Bone marrow (tissue), 2 donors: ENCODE results near the gene CLTRN.
"Not testable (repeated sequence)": the region's sequence is repeated elsewhere in the genome, so short reads cannot be mapped to it uniquely, and the experiment has no call there.

Experiments used
- DNase-seq, 2 donors: peaks; one replicate each; lab custom pipeline; 2025; lab: John Stamatoyannopoulos, UW

Gene CLTRN

DNA sequence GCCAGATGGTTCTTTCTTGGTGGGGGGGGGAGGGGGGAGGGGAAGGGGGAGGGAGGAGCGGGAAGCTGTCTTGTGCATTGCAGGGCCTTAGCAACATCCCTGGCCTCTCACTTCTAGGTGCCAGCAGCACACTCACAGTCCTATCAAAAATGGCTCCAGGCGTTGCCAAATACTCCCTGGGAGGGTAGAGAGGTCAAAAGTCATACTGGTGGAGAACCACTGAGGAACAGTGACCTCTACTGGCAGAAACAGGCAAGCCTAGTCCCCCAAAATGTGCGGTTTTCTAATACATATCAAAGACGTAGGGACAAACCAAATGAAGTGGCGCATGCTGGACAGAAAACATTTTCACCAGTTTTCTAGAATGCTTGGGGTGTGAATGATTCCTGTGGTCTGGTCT, 17.1 kb downstream of the CLTRN start:
- DNase-seq: not testable (repeated sequence)

DNA sequence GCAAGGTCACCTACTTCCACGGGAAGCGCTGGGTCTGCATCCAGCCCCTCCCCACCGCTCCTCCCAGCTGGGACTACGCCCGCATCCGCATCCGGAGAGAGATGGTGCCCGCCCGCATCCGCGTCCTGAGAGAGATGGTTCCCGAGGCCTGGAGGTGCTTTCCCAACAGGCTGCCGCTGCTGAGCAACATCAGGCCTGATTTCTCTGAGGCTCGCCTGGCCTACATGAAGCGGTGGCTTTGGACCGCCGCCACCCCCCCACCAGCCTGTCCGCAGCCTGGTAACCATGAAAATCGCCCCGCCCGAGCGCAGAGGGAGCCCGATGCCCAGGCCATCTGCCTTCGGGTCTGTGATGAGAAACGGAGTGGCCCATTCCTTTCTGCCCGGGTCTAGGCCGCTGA, 18.1 kb downstream of the CLTRN start:
- DNase-seq: no peak

DNA sequence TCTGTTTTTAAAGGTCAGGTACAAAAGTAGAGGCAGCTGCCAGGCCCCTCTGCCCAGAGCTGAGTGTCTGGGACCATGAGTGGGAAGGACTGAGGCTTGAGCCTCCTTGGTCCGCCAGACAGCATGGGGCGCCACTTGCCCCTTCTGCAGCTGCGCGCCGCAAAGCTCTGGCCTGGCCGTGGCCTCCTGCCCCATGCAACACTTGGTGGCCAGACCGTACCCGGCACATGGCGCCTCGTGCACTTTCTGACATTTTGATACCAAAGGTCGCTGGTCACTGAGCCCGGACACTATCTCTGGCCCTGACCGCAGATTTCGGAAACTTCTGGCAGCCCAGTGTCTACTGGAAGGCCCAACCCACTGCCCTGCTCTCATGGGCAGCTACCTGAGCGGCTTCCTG, 18.6 kb downstream of the CLTRN start:
- DNase-seq: no peak

DNA sequence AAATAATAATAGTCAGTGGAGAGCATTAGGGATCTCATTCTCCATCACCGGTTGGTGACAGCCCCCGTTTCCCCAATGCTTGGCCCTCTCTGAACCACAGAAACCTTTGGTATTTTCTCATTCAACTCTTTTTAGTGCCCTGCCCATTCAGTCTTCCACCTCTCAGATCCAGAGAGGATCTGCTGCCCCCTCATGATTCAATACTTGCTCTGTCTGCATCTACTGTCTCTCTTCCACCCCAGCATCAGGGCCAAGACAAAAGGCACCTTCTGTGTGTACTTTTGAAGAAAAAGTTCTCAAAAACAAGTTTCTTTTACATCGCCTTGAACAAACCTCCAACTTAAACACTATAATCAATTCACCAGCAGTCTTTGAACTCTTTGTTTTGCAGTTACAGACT, 19.3 kb downstream of the CLTRN start:
- no peak for DNase-seq

DNA sequence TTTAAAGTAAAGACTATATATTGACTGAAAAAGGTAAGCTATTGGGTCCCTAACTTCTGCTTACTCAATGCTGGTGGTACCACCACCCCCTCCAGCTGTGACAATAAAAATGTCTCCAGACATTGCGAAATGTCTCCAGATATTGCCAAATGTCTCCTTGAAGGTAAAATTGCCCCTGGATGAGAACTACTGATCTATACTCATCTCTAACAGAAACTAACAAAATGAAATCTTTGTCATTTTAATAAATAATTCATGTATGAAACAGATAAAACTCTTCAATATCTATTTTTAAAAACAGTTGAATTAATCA, 20.1 kb downstream of the CLTRN start:
- no peak for DNase-seq

DNA sequence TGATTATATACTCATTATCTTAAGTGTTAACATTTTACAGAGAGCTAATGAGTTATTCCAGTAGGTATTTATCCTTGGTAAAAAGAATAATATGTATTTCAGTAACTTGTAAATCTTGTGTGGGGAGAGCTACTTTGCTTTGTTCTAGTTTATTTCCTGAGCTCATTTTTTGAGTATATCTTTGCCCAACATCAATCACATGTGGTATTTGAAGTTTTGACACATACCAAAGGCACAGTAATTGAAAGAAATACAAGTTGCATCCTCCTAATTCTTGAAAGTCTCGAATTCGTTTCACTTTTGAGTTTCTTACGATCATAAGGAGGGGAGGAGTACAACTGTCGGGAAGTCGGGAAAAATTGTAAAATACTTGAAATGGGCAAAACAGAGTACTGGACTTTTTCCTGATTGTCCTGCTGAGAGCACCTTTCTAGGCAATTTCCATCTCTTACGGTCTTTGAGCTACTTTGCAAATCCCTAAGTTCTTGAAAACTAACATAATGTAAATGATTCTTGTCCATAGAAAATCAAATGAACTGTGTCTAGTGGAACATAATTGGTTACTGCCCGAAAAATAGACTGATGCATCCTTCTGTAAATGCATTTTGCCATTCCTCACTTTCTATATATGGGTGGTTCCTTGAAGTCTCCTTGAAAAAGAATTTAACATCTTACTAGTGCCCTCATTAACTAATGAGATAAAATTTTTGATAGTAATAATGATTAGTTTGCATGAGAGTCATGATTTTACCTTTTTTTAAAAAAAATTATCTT, 20.6 kb downstream of the CLTRN start:
- DNase-seq: no peak

DNA sequence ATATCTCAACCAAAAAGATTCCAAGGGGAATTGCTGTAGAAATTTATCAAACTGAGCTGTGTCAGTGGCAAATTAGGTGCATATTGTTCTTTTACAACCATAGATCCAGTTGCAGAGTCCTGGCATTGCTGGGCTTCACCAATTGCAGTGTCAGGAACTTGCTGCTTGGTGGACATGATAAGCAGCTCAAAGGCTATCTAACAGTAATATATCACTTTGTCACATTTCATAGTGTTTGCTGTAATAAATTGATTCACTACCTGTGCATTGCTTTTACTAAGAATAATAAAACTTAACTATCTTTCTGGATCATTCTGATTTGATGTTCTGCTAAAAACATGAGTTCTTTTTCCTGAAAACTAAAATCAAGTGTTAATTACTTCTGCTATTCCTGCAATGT, 33.0 kb downstream of the CLTRN start:
- no peak for DNase-seq

DNA sequence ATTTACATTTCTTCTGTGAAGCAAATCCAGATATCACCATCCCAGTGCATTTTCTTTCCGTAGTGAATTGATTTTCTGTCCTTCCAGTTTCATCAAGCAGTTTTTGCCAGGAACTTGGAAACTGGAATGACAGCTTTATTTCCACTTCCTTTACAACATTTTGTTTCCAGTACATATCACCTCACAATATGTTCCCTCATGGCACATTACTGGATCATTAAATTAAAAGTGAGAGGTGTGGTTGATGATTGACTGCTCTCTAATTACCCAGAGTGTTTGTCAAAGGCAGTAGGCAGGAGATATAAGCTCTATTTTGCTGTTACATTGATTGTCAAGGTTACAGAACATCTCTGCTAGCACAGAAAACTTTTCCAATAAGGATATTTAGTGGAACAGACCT, 41.6 kb downstream of the CLTRN start:
- no peak for DNase-seq

DNA sequence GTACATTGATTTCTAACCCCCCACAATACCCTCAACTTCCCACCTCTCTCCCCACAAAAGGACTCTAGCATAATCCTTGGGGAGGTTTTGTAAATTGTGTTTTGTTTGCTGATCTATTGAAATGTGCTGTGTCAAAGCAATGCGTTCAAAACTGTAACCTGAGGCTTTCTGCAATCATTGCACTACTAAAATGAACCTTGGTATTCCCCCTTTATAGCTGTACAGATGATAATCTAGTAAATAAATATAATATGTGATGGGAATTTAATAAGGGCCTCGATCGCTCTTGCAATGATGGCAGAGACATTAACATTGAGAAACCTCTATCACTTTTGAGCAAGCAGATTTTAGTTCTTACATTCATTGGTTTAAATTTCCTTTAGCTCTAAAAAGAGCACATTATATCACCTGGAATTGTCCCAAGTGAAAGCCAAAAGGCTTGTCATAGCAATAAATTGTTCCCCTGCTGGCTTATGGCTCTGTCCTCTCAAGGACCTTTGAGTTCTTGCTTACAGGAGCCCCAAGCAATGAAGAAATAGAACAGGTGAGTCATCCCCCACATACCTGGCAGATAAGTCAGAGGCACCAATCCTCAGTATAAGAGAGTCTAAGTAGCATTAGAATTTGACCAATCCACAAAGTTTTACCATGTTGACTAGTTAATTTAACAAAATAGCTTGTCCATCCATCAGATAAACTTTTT, 45.4 kb downstream of the CLTRN start:
- no peak for DNase-seq

DNA sequence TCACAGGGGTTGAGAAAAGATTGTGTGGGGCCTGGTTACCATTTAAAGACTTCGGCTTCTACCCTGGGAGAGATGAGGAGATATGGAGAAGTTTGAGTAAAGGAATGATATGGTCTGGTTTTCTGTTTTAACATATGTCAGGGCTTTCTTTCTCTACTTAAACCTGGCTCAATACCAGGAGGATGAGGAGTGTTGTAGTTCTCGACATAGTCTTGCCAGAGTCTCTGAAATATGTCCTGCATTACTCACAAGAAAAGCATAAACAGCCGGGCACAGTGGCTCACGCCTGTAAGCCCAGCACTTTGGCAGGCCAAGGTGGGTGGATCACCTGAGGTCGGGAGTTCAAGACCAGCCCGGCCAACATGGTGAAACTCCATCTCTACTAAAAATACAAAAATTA, 47.5 kb downstream of the CLTRN start:
- no peak for DNase-seq

DNA sequence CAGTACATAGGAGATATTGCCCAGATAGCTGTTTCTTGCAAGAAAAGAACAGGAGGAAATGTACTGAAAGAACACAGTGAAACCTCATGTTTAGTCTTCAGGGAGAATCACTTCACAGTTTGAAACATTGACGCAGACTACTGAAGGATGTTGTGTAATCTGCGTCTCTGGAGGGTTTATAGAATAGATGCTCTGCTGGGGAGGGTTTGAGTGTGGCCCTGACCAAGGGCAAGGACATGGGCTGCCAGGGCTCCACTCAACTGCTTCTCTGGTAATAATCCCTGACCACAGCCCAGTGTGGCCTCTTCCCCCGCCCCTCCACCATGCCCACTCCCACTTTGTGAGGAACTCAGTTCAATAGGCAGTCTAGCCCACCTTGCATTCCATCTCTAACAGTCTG, 48.1 kb downstream of the CLTRN start:
- no peak for DNase-seq

DNA sequence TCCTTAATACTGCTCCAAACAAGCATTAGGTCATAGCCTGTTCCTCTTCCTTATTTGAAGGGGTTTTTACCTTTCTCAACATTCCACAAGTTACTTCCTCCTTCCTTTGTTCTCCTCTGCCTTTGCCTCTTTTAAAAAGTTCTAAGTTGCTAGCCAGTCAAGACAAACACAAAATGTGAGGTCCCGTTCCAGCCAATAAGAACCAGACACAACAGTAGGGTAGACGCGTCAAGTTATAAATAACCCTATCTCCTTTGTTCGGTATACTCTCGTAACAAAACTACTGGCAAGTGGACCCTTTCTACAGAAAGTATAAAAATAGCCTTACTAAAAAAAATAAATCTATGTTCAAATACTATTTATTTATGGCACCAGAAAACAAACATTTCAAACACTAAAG, 57.5 kb downstream of the CLTRN start:
- no peak for DNase-seq

DNA sequence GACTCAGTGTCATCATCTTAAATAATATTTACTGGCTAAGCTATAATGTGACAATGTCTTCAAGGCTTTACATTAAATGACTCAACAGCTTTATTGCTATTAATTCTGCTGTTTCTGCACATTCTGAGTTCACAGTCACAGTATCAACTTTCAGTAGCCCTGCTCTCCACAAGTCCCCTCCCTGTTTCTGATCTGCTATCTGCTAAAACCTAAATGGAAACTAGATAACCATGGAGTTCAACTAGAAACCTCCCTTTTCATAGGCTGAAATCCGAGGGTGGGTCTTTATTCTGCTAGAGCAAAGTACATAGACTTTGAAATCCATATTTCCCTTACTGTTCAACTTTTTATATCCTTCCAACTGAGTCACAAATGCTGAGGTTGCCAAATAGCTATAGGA, 58.5 kb downstream of the CLTRN start:
- no peak for DNase-seq

DNA sequence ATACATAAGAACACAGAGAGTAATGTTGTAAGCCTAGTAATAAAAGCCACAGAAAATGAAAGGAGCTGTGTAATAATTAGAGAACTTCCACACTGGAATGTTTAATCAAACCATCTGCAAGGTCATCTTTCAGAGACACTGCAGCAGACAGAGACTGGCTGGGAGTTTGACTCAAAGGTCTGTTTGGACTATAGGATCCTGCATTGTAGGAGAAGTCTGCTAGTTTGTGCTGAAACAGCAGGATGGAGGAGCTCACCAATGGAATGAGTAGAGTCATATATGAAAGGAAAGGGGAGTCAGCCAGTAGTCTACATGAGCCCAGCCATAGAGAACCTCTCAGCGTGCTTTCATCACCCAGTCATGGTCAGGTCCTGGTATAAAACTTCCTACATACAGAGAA, 59.4 kb downstream of the CLTRN start:
- DNase-seq: no peak

DNA sequence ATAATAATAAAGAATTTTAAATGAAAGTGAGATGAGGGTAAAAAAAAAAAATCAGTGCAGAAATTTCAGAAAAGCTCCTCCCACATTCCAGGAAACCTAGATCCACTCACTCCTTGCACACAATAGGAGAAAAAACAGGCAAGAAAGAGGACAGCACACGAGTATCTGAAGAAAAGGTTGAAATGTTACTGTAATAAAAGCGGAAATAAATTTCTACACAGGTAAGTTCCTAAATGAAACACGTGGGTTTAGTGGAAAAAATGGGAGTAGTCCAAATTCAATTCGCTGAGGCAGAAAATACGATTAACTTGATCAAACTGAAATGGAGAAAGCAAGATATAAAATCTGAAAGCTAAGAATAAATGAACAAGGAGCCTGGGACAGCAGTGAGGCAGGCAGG, 61.8 kb downstream of the CLTRN start:
- no peak for DNase-seq

DNA sequence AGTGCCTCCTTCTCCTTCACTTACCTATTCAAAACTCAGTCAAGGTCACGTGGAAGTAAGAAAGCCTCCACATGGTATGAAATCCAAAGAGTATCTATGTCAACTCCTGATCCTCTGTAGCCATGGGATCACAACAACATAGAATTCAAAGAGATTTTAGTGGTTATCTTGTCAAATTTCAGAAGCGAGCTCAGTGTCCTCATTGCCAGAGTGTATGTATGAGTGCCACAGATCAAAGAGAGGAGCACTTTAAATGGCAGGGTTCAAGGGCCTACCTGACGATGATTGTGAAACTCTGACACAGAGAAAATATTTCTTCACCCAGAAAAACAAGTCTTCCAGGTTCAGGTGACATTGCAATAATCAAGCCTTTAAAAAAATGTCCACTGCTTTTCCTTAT, 62.7 kb downstream of the CLTRN start:
- DNase-seq: no peak

DNA sequence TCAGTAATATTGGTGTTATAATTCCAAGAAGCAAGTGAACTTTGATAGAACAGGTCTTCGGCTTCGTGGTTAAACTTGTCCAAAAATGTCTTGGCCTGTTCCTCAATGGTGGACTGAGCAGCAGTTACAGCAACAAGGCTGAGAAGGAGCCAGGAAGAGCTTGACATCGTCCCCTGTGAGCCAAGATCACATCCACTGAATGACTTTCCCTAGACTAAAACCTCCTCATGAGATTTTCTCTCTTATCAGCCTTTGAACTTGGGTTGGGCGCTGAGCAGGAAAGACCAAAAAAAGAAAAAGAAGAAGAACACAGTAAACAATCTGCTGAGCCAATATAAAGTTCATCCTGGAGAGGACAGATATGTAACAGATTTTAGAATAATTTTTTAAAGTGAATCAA, 63.9 kb downstream of the CLTRN start, which contains the start of gene ACE2:
TSS of gene ACE2 (minus strand) at position 216 of the 400 bp plus-strand sequence. CDS start at position 167, 49 bp downstream.
- no peak for DNase-seq

DNA sequence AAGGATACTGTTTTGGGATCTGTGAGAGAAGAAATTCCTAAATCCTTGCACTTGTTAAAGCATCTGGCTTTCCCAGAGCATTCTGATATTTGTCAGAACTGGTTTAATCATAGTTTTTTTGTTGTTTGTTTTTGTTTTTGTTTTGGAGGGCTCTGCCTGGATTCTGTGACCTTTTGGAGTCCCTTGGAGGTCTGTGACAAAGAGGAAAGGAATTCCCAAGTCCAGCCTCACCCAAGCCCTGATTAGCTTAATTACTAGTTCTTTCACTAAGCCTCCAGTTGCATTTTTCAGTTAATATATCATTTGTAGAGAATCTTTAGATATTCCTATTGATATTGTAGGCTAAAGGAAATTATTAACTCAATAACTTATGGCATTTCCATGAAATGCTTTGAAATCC, 64.6 kb downstream of the CLTRN start:
- DNase-seq: no peak

DNA sequence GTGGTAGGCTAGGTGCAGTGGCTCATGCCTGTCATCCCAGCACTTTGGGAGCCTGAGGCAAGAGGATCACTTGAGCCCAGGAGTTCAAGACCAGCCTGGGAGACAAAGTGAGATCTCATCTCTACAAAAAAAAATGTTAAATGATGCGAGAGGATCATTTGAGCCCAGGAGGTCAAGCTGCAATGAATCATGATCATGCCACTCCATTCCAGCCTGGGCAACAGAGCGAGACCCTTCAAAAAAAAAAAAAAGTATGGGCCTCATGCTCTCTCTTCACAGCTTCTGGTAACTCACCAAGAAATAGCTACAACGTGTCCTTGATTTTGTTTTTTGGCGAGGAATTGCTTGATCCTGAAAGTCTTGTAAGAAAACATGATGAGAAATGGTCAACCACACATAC, 65.1 kb downstream of the CLTRN start:
- no peak for DNase-seq

DNA sequence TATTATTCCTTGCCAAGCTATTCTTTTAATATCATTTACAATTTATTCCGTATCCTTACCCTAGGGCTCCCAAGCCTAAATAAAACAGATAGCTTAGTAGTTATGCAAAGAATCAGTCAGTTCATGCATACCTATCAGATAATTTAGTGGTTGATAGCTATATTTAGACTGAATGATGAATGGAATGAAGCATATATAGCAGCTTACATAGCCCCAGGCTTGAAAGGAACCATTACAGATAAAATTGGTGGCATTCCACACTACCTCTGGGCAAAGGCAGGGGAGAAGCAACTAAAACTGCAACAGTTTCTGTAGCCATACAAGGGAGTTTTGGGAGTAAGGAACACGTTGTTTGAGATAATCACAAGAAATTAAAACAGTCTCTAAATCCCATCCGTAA, 66.6 kb downstream of the CLTRN start:
- DNase-seq: no peak

DNA sequence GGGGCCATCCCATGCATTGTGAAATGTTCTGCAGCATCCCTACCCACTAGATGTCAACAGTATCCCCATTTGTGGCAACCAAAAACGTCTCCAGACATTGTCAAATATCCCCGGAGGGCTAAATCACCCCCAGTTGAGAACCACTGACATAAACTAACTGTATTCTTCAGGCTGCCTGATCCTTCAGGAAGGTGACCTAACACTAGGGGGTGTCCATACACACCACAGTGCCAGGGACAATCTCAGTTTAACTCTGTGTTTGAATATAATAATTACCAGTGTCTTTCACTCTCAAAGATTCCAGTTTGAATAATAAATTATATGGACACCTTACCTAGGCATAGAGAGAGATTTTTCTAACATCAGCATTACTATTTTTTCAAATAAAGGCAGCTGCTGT, 70.2 kb downstream of the CLTRN start:
- no peak for DNase-seq

DNA sequence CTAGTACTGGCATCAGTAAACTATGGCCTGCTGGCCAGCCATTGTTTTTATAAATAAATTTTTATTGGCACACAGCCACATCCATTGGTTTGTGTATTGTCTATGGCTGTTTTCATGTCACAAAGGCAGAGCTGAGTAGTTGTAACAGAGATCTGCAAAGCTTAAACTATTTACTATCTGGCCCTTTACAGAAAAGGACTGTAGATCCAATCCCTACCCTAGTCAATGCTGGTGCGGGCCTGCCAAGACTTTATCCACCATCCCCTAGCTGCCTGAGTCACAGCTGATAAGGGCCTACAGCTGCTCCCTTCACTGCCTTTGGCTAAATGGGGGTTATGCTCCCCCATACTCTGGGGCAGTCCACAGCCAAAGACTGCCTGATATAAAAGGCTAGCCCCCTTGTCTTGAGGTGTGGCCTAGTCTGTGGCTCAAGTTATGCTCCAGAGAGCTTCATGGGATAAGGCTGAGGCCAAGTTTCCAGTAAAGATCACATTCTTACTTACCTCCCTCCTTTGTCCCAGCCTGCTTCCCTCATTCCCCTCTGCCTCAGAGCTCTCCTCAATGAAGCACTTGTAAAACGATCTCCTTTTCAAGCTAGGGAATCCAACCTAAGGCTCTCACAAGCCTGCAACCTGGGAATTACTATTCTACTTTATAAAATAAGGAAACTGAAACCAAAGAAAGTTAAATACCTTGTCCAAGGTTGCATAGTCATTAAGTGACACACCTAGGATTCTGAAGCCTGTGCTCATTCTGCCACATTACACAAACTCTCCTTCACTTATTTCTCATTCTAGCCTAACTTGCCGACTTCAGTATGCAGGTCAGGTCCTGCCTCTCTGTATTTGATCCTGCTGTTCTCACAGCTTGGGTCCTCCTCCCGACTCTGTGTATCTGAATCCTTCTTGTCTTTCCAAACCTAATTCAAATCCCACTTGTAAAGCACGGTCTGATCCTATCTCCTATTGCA, 84.5 kb downstream of the CLTRN start:
- DNase-seq: no peak
